Gastroesophageal sphincter (tissue), 3 donors: ENCODE results near the gene ANK2.

Experiments used
- CTCF ChIP-seq, 4 experiments: fragments of 200-600 bp in 2 of 4; fragments of 450-650 bp in 2 of 4; sonication (generic) in 1 of 4; IDR thresholded peaks; one replicate each; pipeline ENCODE4 v1.5.1; 2017 to 2019; ENCODE audit warnings: antibody characterized with exemption in 4 of 4, mild to moderate bottlenecking in 2 of 4, moderate library complexity in 2 of 4
- EP300 ChIP-seq: sonication (generic); formaldehyde crosslinking; IDR thresholded peaks from one replicate; pipeline ENCODE4 v1.6.1; 2017; ENCODE audit warnings: antibody characterized with exemption, mild to moderate bottlenecking
- POLR2A ChIP-seq, 2 donors: fragments of 450-650 bp; IDR thresholded peaks; one replicate each; pipeline ENCODE4 v1.6.1; 2017; ENCODE audit warnings: antibody characterized with exemption in 2 of 2, mild to moderate bottlenecking in 2 of 2, moderate library complexity in 1 of 2
- POLR2AphosphoS5 ChIP-seq: sonication (generic); formaldehyde crosslinking; IDR thresholded peaks from one replicate; pipeline ENCODE4 v1.6.1; 2017; ENCODE audit warnings: antibody characterized with exemption

GRCh38 chr4:113103556-113103955 lies 54.1 kb downstream of the ANK2 start:
- TF ChIP-seq CTCF (IDR thresholded peaks at IDR 0.05) (no peak), POLR2AphosphoS5 (no peak), POLR2A (IDR thresholded peaks at IDR 0.05) (no peak), EP300 (no peak)
